NB4 (cell line): ENCODE data around the gene MLH1.

Experiments used
- DNase-seq: peaks from one replicate; pipeline ENCODE4 v3.0.0; 2010; ENCODE audit warnings: low read depth
- H3K4me3 ChIP-seq: one replicate; pipeline ENCODE4 v1.5.1; 2011; ENCODE audit warnings: mild to moderate bottlenecking, low read depth, low read length, moderate library complexity
- MYC ChIP-seq: IDR thresholded peaks from 2 replicates; pipeline ENCODE4 v1.6.1; 2011; ENCODE audit warnings: low read depth, low read length
- POLR2A ChIP-seq: IDR thresholded peaks from 2 replicates; pipeline ENCODE4 v1.6.1; 2011; ENCODE audit warnings: mild to moderate bottlenecking; ENCODE audit not compliant: insufficient read length; ENCODE audit errors: extremely low read depth
- TF ChIP-seq, protein P1 (sequence below): IDR thresholded peaks from 2 replicates; pipeline ENCODE4 v1.6.1; 2011; ENCODE audit warnings: low read depth, low read length
- TF ChIP-seq, protein P2 (sequence below): IDR thresholded peaks from one replicate; pipeline ENCODE4 v1.5.1; 2012; ENCODE audit warnings: low read depth, low read length

MLH1 gene

DNA sequence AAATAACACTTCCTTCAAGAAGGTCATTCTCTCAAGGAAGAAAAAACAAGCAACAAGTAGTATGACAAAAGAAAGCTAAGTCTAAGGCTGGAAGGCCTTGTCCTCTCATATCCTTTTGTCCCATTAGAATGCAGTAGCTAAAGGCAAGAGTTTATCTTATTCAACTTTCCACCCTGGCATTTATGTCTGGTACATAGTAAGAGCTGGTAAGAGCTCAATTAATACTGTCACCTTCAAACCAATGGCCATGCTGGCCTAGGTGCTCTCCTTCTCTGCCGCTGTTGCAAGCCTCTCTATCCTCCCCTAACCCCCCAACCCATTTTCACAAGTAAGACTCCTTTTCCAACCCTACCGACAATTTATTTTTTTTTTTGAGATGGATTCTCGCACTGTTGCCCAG lies 99.2 kb downstream of the MLH1 start:
- DNase-seq: no peak
- H3K4me3 ChIP-seq: no peak overlapping the region
- TF ChIP-seq, protein P1, sequence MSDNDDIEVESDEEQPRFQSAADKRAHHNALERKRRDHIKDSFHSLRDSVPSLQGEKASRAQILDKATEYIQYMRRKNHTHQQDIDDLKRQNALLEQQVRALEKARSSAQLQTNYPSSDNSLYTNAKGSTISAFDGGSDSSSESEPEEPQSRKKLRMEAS: no peak
- TF ChIP-seq, protein P2, sequence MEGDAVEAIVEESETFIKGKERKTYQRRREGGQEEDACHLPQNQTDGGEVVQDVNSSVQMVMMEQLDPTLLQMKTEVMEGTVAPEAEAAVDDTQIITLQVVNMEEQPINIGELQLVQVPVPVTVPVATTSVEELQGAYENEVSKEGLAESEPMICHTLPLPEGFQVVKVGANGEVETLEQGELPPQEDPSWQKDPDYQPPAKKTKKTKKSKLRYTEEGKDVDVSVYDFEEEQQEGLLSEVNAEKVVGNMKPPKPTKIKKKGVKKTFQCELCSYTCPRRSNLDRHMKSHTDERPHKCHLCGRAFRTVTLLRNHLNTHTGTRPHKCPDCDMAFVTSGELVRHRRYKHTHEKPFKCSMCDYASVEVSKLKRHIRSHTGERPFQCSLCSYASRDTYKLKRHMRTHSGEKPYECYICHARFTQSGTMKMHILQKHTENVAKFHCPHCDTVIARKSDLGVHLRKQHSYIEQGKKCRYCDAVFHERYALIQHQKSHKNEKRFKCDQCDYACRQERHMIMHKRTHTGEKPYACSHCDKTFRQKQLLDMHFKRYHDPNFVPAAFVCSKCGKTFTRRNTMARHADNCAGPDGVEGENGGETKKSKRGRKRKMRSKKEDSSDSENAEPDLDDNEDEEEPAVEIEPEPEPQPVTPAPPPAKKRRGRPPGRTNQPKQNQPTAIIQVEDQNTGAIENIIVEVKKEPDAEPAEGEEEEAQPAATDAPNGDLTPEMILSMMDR: no peak
- no peak for TF ChIP-seq POLR2A
- TF ChIP-seq MYC: no peak

DNA sequence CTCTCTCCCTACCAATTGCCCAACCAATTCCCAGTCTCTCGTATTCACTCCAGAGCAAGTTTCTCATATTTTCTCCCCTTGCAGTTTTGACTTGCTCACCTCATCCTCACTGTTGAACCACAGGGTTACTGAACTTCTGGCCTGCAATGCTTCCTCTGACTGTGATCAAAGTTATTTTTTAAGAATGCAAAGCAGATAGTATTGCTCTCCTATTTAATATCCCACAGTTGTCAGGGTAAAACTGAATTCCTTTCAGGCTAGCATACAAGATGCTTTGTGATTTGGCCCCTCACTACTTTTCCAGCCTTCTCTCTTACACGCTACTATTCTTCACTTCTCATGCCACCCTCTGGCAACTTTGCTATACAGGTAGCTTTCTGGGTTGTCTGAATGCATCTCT lies 100.2 kb downstream of the MLH1 start:
- no peak for DNase-seq
- no peak overlapping the region for H3K4me3 ChIP-seq
- TF ChIP-seq MYC (no peak), POLR2A (no peak)
- TF ChIP-seq, protein P2: no peak
- TF ChIP-seq, protein P1: no peak

DNA sequence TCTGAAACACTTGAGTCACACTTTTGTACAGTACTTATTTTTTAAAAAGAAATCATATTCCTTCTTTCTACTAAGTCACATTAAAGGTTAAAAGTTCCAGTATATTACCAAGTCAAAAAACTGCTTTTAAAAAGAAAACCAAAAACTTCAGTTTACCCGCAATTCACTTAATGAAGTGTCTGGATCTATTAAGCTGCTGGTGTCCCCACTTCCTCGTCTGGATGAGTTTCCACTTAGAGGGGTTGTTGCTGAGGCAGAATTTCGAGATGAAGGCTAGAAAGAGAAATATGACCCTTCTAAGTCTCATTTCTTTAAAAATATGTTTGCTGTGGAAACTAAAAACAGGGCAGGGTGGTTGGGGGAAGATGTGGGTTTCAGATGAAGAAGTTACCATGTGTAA lies 101.3 kb downstream of the MLH1 start:
- TF ChIP-seq, protein P2: no peak
- TF ChIP-seq, protein P1: no peak
- H3K4me3 ChIP-seq: no peak overlapping the region
- no peak for DNase-seq

DNA sequence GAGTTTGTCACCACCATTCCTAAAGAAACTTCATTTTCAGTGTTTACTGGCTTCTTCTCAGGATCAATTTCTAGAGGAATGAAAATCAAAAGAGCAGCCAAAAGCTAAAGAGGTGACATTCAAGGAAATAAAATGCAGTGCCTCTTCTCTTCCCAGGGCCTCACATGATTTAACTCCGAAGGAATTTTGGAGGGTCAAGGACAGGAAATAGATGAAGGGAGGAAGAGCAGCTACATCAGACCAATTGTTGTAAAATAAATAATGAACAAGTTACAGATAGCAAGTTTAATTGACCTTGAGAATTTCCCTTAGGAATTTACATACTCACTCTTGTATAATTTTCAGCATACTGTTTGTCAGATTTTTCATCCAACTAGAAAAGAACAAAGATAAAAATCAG lies 103.0 kb downstream of the MLH1 start:
- H3K4me3 ChIP-seq: no peak overlapping the region
- no peak for DNase-seq

DNA sequence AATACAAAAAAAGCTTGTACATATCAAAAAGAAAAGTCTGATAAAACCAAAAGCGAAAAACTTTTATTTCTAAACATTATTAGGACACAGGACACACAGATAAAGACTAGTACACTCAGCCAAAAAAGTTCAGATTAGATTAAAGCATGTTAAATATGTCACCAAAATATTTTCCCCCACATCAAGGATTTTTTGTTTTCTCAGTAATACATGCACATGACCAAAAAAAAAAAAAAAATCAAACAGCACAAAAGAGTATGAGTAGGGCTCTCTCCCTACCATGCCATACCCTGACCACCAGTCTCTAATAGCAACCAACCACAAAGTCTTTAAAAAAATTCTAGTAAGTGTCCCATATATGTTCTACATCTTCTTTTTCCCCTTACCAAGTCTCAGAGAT lies 103.7 kb downstream of the MLH1 start:
- no peak for DNase-seq
- TF ChIP-seq, protein P2: no peak
- TF ChIP-seq POLR2A: no peak
- TF ChIP-seq MYC: no peak
- TF ChIP-seq, protein P1: no peak

More for the DNA sequence above, 103.0 kb downstream of the MLH1 start:
- TF ChIP-seq, protein P1: no peak
- TF ChIP-seq, protein P2: no peak

DNA sequence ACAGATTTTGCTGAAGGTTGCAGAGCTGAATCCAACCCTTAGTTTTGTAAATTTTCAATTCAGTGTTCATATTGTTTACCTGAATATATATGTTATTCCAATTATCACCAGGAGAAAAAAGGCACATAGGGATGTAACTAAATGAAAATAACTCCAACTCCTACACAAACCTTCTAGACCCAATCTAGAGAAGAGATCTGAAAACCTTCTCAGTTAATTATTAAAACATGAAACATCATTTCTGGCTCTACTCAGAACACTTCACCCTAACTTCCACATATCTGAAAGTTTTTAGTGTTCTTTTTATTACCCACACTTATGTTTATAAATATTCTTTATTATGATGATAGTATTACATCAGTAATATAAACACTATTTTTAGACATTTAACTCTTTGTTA lies 104.5 kb downstream of the MLH1 start:
- no peak overlapping the region for H3K4me3 ChIP-seq
- TF ChIP-seq, protein P1: no peak
- TF ChIP-seq POLR2A (no peak), MYC (no peak)
- TF ChIP-seq, protein P2: no peak
- DNase-seq: no peak

More for the DNA sequence above, 103.7 kb downstream of the MLH1 start:
- H3K4me3 ChIP-seq: no peak overlapping the region
